ENCODE measurements around the gene EEF1A2.

EEF1A2 gene

DNA sequence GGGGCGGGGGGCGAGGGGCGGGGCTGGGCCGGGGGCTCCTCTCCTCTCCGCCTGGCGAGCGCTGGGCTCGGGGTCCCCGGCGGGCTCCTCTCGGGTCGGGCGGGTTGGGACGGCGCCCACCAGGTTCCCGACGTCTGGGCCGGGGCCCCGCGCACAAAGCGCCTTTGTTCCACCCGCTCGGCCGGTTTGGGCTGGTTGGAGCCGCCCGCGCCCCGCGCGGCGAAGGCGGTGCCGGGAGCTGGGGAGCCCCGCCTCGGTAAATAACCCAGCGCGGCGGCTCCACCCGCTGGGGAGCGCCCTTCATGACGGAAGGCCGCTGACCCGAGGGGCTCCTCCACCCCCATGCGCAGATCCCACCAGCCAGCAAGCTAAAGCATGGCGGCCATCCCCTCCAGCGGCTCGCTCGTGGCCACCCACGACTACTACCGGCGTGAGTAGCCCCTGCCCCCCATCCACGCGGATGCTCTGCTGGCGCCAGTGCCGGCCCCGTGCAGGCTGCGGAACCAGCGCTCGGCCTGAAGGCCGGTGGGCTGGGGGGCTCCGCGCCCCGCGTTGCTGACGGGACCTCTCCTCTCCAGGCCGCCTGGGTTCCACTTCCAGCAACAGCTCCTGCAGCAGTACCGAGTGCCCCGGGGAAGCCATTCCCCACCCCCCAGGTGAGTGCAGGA is 22.2 kb upstream of the EEF1A2 start:
- Histone ChIP-seq H3K27ac (replicated peaks; ENCODE audit: low read length) (peak overlapping the region; percentile 67), H3K23ac (ENCODE audit: low read depth, low read length, poor library complexity) (peak overlapping the region; percentile 98), H2BK15ac (ENCODE audit: low read length) (peak overlapping the region; percentile 67), H3K14ac (ENCODE audit: low read length) (peak overlapping the region; percentile 90), H4K91ac (ENCODE audit: low read depth, low read length, poor library complexity) (peak overlapping the region; percentile 99), H3K4me1 (ENCODE audit: control insufficient read depth in 2 of 2, insufficient read depth in 1 of 2, low read depth in 1 of 2, low read length in 2 of 2) (peaks cover 13 to 15% of the 10 kb centered on the region in 2 donors), H3K4ac (ENCODE audit: low read length) (peak overlapping the region; percentile 84), H3K9ac (ENCODE audit: low read depth, low read length, poor library complexity) (peak overlapping the region; percentile 98), H3K4me3 (ENCODE audit: low read length in 2 of 2) (peak overlapping the region; percentile 92 to 99), H2BK120ac (ENCODE audit: low read depth, low read length) (no peak overlapping the region), H3K79me1 (ENCODE audit: low read depth, low read length) (peaks cover 22% of the 10 kb centered on the region), H3K36me3 (replicated peaks in 1 of 2; ENCODE audit: control insufficient read depth in 2 of 2, insufficient read depth in 2 of 2, low read length in 2 of 2) (peaks cover 19 to 50% of the 10 kb centered on the region in 2 donors), H2AK5ac (ENCODE audit: low read depth, low read length) (peak overlapping the region; percentile 97), H2BK5ac (ENCODE audit: low read length) (no peak overlapping the region), H3K18ac (ENCODE audit: low read length) (peak overlapping the region; percentile 99), H3K9me3 (replicated peaks in 1 of 2; ENCODE audit: control insufficient read depth in 2 of 2, insufficient read depth in 1 of 2, low read depth in 1 of 2, low read length in 2 of 2) (peaks cover 12 to 20% of the 10 kb centered on the region in 2 donors), H4K8ac (ENCODE audit: low read depth, low read length) (peak overlapping the region; percentile 43), H2AFZ (ENCODE audit: low read length) (peak overlapping the region; percentile 91), H3K4me2 (ENCODE audit: insufficient read depth, low read length, poor library complexity, severe bottlenecking) (peak overlapping the region; percentile 96), H3K27me3 (ENCODE audit: control insufficient read depth in 3 of 3, insufficient read depth in 3 of 3, low read depth in 1 of 3, low read length in 3 of 3) (peaks cover 0 to 3% (median 0%) of the 10 kb centered on the region in 3 experiments), H2BK12ac (ENCODE audit: low read length) (peak overlapping the region; percentile 58)
- no CpG with 5 or more reads among the region's 68 CpGs for WGBS, 2 donors (ENCODE audit: extremely low coverage in 2 of 2, insufficient read length in 2 of 2, insufficient replicate concordance in 1 of 2)
- DNase-seq (ENCODE audit: low spot score), result peak; percentile 70

GRCh38 chr20:63520504-63520933 is 21.6 kb upstream of the EEF1A2 start, which contains the start of gene PPDPF:
PPDPF (plus strand) TSS chr20:63520765; CDS start chr20:63521309, 544 bp downstream.
- peak within 1 kb of the TSS; percentile 90 for H2BK12ac ChIP-seq (ENCODE audit: low read length)
- H2BK120ac ChIP-seq (ENCODE audit: low read depth, low read length), result peak within 1 kb of the TSS; percentile 81
- H3K27ac ChIP-seq (replicated peaks; ENCODE audit: low read length), result peak within 1 kb of the TSS; percentile 85
- DNase-seq (ENCODE audit: low spot score), result peak; percentile 87
- H3K9ac ChIP-seq (ENCODE audit: low read depth, low read length, poor library complexity), result peak within 1 kb of the TSS; percentile 98
- peak within 1 kb of the TSS; percentile 92 to 99 for H3K4me3 ChIP-seq (ENCODE audit: low read length in 2 of 2)
- peak within 1 kb of the TSS; percentile 93 for H3K4ac ChIP-seq (ENCODE audit: low read length)
- peak within 1 kb of the TSS; percentile 99 for H3K18ac ChIP-seq (ENCODE audit: low read length)
- peak within 1 kb of the TSS; percentile 96 for H2BK5ac ChIP-seq (ENCODE audit: low read length)
- H3K14ac ChIP-seq (ENCODE audit: low read length), result peak within 1 kb of the TSS; percentile 90
- peaks cover 13 to 15% of the 10 kb centered on the region in 2 donors for H3K4me1 ChIP-seq (ENCODE audit: control insufficient read depth in 2 of 2, insufficient read depth in 1 of 2, low read depth in 1 of 2, low read length in 2 of 2)
- peak within 1 kb of the TSS; percentile 91 for H2AFZ ChIP-seq (ENCODE audit: low read length)
- peak within 1 kb of the TSS; percentile 98 for H3K23ac ChIP-seq (ENCODE audit: low read depth, low read length, poor library complexity)
- no CpG with 5 or more reads among the region's 64 CpGs for WGBS, 2 donors (ENCODE audit: extremely low coverage in 2 of 2, insufficient read length in 2 of 2, insufficient replicate concordance in 1 of 2)
- peak within 1 kb of the TSS; percentile 96 for H3K4me2 ChIP-seq (ENCODE audit: insufficient read depth, low read length, poor library complexity, severe bottlenecking)
- peak within 1 kb of the TSS; percentile 99 for H4K91ac ChIP-seq (ENCODE audit: low read depth, low read length, poor library complexity)
- H3K79me1 ChIP-seq (ENCODE audit: low read depth, low read length), result peaks cover 22% of the 10 kb centered on the region
- H3K9me3 ChIP-seq (replicated peaks in 1 of 2; ENCODE audit: control insufficient read depth in 2 of 2, insufficient read depth in 1 of 2, low read depth in 1 of 2, low read length in 2 of 2), result peaks cover 12 to 20% of the 10 kb centered on the region in 2 donors
- peak within 1 kb of the TSS; percentile 97 for H2BK15ac ChIP-seq (ENCODE audit: low read length)
- H3K36me3 ChIP-seq (replicated peaks in 1 of 2; ENCODE audit: control insufficient read depth in 2 of 2, insufficient read depth in 2 of 2, low read length in 2 of 2), result peaks cover 19 to 50% of the 10 kb centered on the region in 2 donors
- peak within 1 kb of the TSS; percentile 99 for H2AK5ac ChIP-seq (ENCODE audit: low read depth, low read length)
- peak within 1 kb of the TSS; percentile 43 for H4K8ac ChIP-seq (ENCODE audit: low read depth, low read length)
- peaks cover 0 to 3% (median 0%) of the 10 kb centered on the region in 3 experiments for H3K27me3 ChIP-seq (ENCODE audit: control insufficient read depth in 3 of 3, insufficient read depth in 3 of 3, low read depth in 1 of 3, low read length in 3 of 3)

DNA sequence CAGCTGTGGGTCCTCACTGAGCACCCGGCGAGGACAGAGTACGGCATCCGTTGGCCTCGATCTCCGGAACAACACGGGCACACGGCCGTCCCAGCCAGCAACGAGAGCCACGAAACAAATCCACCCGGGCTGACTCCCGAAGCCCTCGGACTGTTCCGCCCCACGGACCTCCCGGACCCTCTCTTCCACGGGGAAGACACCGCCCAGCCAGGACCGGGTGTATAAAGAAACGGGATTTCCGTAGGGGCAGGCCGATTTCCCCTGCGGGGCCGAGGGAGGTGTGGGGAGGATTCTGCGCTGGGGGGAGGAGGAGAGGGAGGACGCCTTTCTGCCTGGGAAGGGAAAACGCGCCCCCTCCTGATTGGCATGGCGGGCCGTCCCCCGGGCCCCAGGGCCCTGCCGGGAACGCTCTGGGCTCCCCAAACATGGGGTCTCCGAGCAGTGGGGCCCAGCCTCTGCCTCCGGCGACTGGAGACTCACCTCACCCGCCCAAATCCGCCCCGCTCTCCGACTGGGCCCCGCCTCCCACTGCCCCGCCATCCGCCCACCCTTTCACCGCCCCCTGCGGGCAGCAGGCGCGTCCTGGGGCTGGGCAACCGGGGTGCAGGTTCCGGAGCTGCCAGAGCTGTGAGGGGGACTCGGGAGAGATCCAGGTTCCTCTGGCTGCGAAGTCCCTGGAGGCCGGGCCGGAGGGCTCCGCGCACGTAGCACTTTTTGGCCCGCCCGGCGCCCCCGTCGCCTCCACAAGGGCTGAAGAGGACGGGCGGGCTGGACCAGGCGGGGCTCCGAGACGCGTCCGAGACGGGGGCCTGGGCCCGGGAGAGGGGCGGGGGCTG is 21.0 kb upstream of the EEF1A2 start:
- Histone ChIP-seq H4K8ac (ENCODE audit: low read depth, low read length) (no peak overlapping the region), H3K79me1 (ENCODE audit: low read depth, low read length) (peaks cover 22% of the 10 kb centered on the region), H3K4me3 (ENCODE audit: low read length in 2 of 2) (peak overlapping the region; percentile 86 to 99), H3K9ac (ENCODE audit: low read depth, low read length, poor library complexity) (peak overlapping the region; percentile 90), H2AK5ac (ENCODE audit: low read depth, low read length) (peak overlapping the region; percentile 99), H2BK15ac (ENCODE audit: low read length) (peak overlapping the region; percentile 97), H3K4me1 (ENCODE audit: control insufficient read depth in 2 of 2, insufficient read depth in 1 of 2, low read depth in 1 of 2, low read length in 2 of 2) (peaks cover 13 to 15% of the 10 kb centered on the region in 2 donors), H3K27me3 (ENCODE audit: control insufficient read depth in 3 of 3, insufficient read depth in 3 of 3, low read depth in 1 of 3, low read length in 3 of 3) (peaks cover 0 to 3% (median 0%) of the 10 kb centered on the region in 3 experiments), H3K18ac (ENCODE audit: low read length) (peak overlapping the region; percentile 97), H3K4ac (ENCODE audit: low read length) (peak overlapping the region; percentile 93), H4K91ac (ENCODE audit: low read depth, low read length, poor library complexity) (no peak overlapping the region), H2AFZ (ENCODE audit: low read length) (peak overlapping the region; percentile 91), H2BK12ac (ENCODE audit: low read length) (peak overlapping the region; percentile 90), H2BK120ac (ENCODE audit: low read depth, low read length) (peak overlapping the region; percentile 81), H3K14ac (ENCODE audit: low read length) (peak overlapping the region; percentile 90), H3K23ac (ENCODE audit: low read depth, low read length, poor library complexity) (peak overlapping the region; percentile 98), H3K27ac (replicated peaks; ENCODE audit: low read length) (peak overlapping the region; percentile 85), H3K9me3 (replicated peaks in 1 of 2; ENCODE audit: control insufficient read depth in 2 of 2, insufficient read depth in 1 of 2, low read depth in 1 of 2, low read length in 2 of 2) (peaks cover 12 to 20% of the 10 kb centered on the region in 2 donors), H3K4me2 (ENCODE audit: insufficient read depth, low read length, poor library complexity, severe bottlenecking) (peak overlapping the region; percentile 96), H2BK5ac (ENCODE audit: low read length) (peak overlapping the region; percentile 96), H3K36me3 (replicated peaks in 1 of 2; ENCODE audit: control insufficient read depth in 2 of 2, insufficient read depth in 2 of 2, low read length in 2 of 2) (peaks cover 19 to 50% of the 10 kb centered on the region in 2 donors)
- no peak for DNase-seq (ENCODE audit: low spot score)
- no CpG with 5 or more reads among the region's 72 CpGs for WGBS, 2 donors (ENCODE audit: extremely low coverage in 2 of 2, insufficient read length in 2 of 2, insufficient replicate concordance in 1 of 2)

Data from neuronal stem cell (in vitro differentiated cells).